HG03139 (cell line): ENCODE results near the gene VPREB1.
"Not testable (repeated sequence)": the region's sequence is repeated elsewhere in the genome, so short reads cannot be mapped to it uniquely, and the experiment has no call there.

Source experiments
- ATAC-seq: cut with Tn5 transposase; IDR thresholded peaks from one replicate; pipeline ENCODE4 v1.9.1; 2021; ENCODE audit not compliant: unreplicated experiment

VPREB1 gene

DNA sequence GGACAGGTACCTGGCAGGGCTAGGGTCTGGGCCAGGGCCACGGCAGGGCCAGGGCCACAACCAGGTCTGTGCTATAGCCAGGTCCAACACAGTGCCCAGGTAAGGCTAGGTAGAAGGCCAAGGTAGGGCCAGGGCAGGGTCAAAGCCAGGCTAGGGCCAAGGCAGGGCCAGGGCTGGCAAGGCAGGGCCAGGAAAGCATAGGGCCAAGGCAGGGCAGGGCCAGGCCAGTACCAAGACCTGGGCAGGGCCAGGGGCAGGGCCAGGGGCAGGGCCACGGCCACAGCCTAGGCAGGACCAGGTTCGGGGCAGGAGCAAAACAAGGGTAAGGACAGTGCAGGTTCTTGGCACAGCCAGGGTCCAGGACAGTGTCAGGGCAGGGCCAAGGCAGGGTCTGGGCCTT lies 48.1 kb downstream of the VPREB1 start:
- not testable (repeated sequence) for ATAC-seq

DNA sequence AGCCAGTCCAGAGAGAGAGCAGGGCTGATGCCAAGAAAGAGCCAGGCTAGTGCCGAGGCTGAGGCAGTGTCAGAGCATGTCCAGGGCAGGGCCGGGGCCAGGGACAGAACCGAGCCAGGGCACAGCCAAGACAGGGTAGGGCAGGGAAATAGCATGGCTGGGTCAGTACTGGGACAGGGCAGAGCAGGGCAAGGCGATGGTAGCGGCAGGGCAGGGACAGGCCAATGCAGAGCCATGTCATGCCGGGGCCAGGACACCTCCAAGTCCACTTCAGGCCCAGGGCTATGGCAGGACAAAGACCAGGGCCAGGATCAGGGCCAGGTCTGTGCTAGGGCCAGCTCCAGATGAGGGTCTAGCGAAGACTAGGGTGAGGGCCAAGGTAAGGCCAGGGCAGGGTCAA lies 48.9 kb downstream of the VPREB1 start:
- ATAC-seq: not testable (repeated sequence)

DNA sequence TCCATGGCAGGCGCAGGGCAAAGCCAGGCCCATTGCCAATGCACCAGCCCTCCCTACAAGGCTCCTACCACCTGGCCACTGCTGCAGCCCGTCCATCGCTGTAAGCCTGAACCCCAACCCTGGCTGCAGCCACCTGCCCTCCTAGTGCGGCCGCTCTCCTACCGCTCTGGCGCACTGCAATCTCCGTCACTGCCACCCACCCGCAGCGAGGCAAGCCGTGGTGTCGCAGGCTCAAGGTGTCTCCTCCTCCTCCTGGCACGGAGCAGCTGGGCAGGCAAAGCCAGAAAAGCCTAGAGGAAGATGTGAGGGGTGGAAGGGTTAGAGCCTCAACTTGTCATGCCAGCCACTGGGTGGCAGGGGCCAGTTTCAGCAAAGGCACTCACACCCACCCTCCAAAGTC lies 50.1 kb downstream of the VPREB1 start:
- ATAC-seq: not testable (repeated sequence)
